HepG2 (cell line): ENCODE results near the gene ANKRD2. TPM values are rescaled to one million over a fixed set of nuclear protein-coding genes. Genes with fewer than 3 reads are reported as not detected.

Experiments
- ATAC-seq: fragments of 200-7000 bp; cut with Tn5 transposase; 3 replicates; pipeline ENCODE4 v1.9.1; 2020; ENCODE audit warnings: mild to moderate bottlenecking, moderate library complexity
- BruUV-seq: library from RNA; stranded (reverse); fragments of 400-500 nt; replicated peaks from 2 replicates; lab custom pipeline; 2021; lab: Mats Ljungman, UMichigan
- CTCF ChIA-PET: fragments of 300-600 bp; formaldehyde crosslinking; extraction: SDS; loops from one replicate; lab custom pipeline; 2021; ENCODE audit warnings: low total read pairs, inconsistent platforms, low intra/inter-chr PET ratio; lab: Yijun Ruan, JAX
- POLR2A ChIA-PET: fragments of 350-600 bp; sonication (Branson Sonifier 250); formaldehyde crosslinking; loops from one replicate; lab custom pipeline; 2020; ENCODE audit warnings: antibody characterized with exemption, inconsistent platforms; lab: Yijun Ruan, JAX
- DNase-seq: peaks from one replicate; pipeline ENCODE4 v3.0.0-alpha.2; 2015; ENCODE audit warnings: low spot score
- FAIRE-seq: peaks from 3 replicates; lab custom pipeline; 2011; peaks lifted over from hg19 to GRCh38; lab: Jason Lieb, UNC
- H2AFZ ChIP-seq: one replicate; pipeline ENCODE4 v1.6.1; 2011; ENCODE audit warnings: low read length, inconsistent platforms
- H3K27ac ChIP-seq: fragments of 300-600 bp; 3 replicates; pipeline ENCODE4 v1.8.0; 2011; ENCODE audit warnings: mixed run types, mild to moderate bottlenecking, mixed read lengths, low read length, inconsistent platforms; ENCODE audit not compliant: insufficient read depth; ENCODE audit errors: extremely low read length
- H3K27me3 ChIP-seq, 2 experiments: fragments of 200-600 bp in 1 of 2; 2 replicates in 1 of 2; 3 replicates in 1 of 2; pipeline versions ENCODE4 v1.6.0 to v1.8.0; 2011; ENCODE audit warnings: low read length in 2 of 2, mild to moderate bottlenecking in 2 of 2, moderate library complexity in 2 of 2, inconsistent platforms in 1 of 2; ENCODE audit not compliant: insufficient read depth in 2 of 2, control insufficient read depth in 1 of 2
- H3K36me3 ChIP-seq, 2 experiments: fragments of 200-600 bp in 1 of 2; replicated peaks in 1 of 2; 2 replicates in 1 of 2; 3 replicates in 1 of 2; pipeline versions ENCODE4 v1.5.1 to v1.8.0; 2011; ENCODE audit warnings: low read length in 2 of 2, inconsistent platforms in 1 of 2; ENCODE audit not compliant: insufficient read depth in 2 of 2, control insufficient read depth in 1 of 2
- H3K4me1 ChIP-seq: 2 replicates; pipeline ENCODE4 v1.5.1; 2012; ENCODE audit warnings: low read length, inconsistent platforms; ENCODE audit not compliant: insufficient read depth
- H3K4me2 ChIP-seq: 2 replicates; pipeline ENCODE4 v1.6.0; 2011; ENCODE audit warnings: low read depth, low read length, inconsistent platforms
- H3K4me3 ChIP-seq, 3 experiments: fragments of 200-600 bp in 1 of 3; sonication (generic), shearing (Covaris generic) in 1 of 3; replicated peaks in 1 of 3; 2 replicates each; pipeline ENCODE4 v1.5.1; 2011 to 2016; ENCODE audit warnings: low read length in 3 of 3, inconsistent platforms in 2 of 3, low read depth in 2 of 3, mild to moderate bottlenecking in 2 of 3, control low read depth in 1 of 3, mixed read lengths in 1 of 3; ENCODE audit not compliant: insufficient read depth in 1 of 3
- H3K79me2 ChIP-seq: one replicate; pipeline ENCODE4 v1.6.1; 2011; ENCODE audit warnings: low read length, inconsistent platforms; ENCODE audit not compliant: insufficient read depth
- H3K9ac ChIP-seq: 2 replicates; pipeline ENCODE4 v1.6.0; 2011; ENCODE audit warnings: mild to moderate bottlenecking, low read depth, low read length, inconsistent platforms; ENCODE audit not compliant: insufficient read depth
- H3K9me3 ChIP-seq: 2 replicates; pipeline ENCODE4 v1.5.1; 2012; ENCODE audit warnings: mild to moderate bottlenecking, low read length
- H4K20me1 ChIP-seq: 2 replicates; pipeline ENCODE4 v1.6.0; 2011; ENCODE audit warnings: inconsistent platforms, mild to moderate bottlenecking, low read length, moderate library complexity; ENCODE audit not compliant: insufficient read depth
- KLF15 ChIP-seq: sonication (generic); formaldehyde crosslinking; IDR thresholded peaks from 2 replicates; pipeline ENCODE4 v1.8.1; 2023; ENCODE audit warnings: borderline replicate concordance, mild to moderate bottlenecking, inconsistent platforms, missing genetic modification reagents, mixed read lengths
- PAWR ChIP-seq: sonication (generic); formaldehyde crosslinking; IDR thresholded peaks from 2 replicates; pipeline ENCODE4 v1.4.0; 2020; ENCODE audit warnings: missing genetic modification reagents, mild to moderate bottlenecking, borderline replicate concordance
- ZFP36 ChIP-seq: fragments of 150-350 bp; IDR thresholded peaks from 2 replicates; pipeline ENCODE4 v1.6.1; 2018; ENCODE audit warnings: borderline replicate concordance, low read length, low read depth; ENCODE audit not compliant: partially characterized antibody
- ZNF44 ChIP-seq: sonication (generic); formaldehyde crosslinking; IDR thresholded peaks from 2 replicates; pipeline ENCODE4 v1.5.1; 2020; ENCODE audit warnings: mild to moderate bottlenecking, missing genetic modification reagents
- ZNF468 ChIP-seq: sonication (generic); formaldehyde crosslinking; IDR thresholded peaks from 2 replicates; pipeline ENCODE4 v1.8.0; 2022; ENCODE audit warnings: mild to moderate bottlenecking, moderate library complexity, missing genetic modification reagents
- WGBS: methylation state at CpG from one replicate; pipeline ENCODE4 v1.1.6; 2017; ENCODE audit warnings: low lambda C conversion rate; 5-methylcytosine and 5-hydroxymethylcytosine counted together
- in situ Hi-C: cut with HindIII; loops from 2 replicates; pipeline ENCODE4 v1.10.0; 2017; ENCODE audit warnings: low pct_unique_long_range_greater_than_20kb; ENCODE audit not compliant: extremely low pct_ligation_motif_present
- intact Hi-C: fragments of 100-400 bp; cut with micrococcal nuclease; formaldehyde crosslinking; loops from one replicate; pipeline ENCODE4 v1.10.0; 2022; ENCODE audit not compliant: unreplicated experiment
- polyA plus RNA-seq, 8 experiments: library from polyadenylated mRNA; depleted of rRNA in 3 of 8; stranded (reverse) in 7 of 8; unstranded in 1 of 8; fragments of >200 nt; fragmentation: Illumina TruSeq in 4 of 8; extraction: Trizol in 4 of 8; gene quantifications; 2 replicates each; pipeline versions ENCODE4 v1.2.1 to v1.2.3, GENCODE V29; 2011 to 2016; ENCODE audit warnings: low read depth in 4 of 8, missing spikeins in 1 of 8, mixed read lengths in 1 of 8; ENCODE audit not compliant: insufficient read depth in 1 of 8
- total RNA-seq, 5 experiments: library from RNA; depleted of rRNA; stranded (reverse); fragments of >200 nt; fragmentation: Illumina TruSeq; extraction: Trizol; gene quantifications; 2 replicates each; pipeline ENCODE4 v1.2.3, GENCODE V29; 2016; ENCODE audit warnings: low read depth in 1 of 5
- TF ChIP-seq, protein P1 (sequence below): sonication (generic); formaldehyde crosslinking; conservative IDR thresholded peaks from 2 replicates; pipeline ENCODE4 v1.8.0; 2022; ENCODE audit warnings: missing genetic modification reagents

ANKRD2 gene
- total and polyA plus RNA-seq, 2 of the 13 experiments (the other 11 are each of a cell fraction or from before 2014, with no cell fraction given): not detected

- no peaks in the 10 kb centered on the region for H3K9me3 ChIP-seq
- H3K27me3 ChIP-seq: no peaks in the 10 kb centered on the region
- H4K20me1 ChIP-seq: no peaks in the 10 kb centered on the region
- DNase-seq (no peak), ATAC-seq (no peak)
- 33% methylated on average over 2 of the region's 2 CpGs for whole genome bisulfite sequencing
- intact Hi-C loops (no loop called here), in situ Hi-C loops (loop anchor here (5.0 kb wide), 1 partner anchor 39 kb away; no protein-coding TSS in a partner anchor)
- H3K4me3 ChIP-seq: no peak overlapping the region
- ChIA-PET POLR2A (interaction anchor here (1.6 kb wide), 1 partner anchor 23 kb away, joined by 3 read pairs; no protein-coding TSS in a partner anchor), CTCF (interaction anchor here (0.6 kb wide), 1 partner anchor 36 kb away, joined by 4 read pairs; no protein-coding TSS in a partner anchor)
- H3K36me3 ChIP-seq: peaks cover 3 to 8% of the 10 kb centered on the region in 2 experiments; a peak in 3 of 5 replicates
- H3K27ac ChIP-seq: no peak overlapping the region
- no peaks in the 10 kb centered on the region for H3K79me2 ChIP-seq
- BruUV-seq: no TSS peak
- H2AFZ ChIP-seq: no peak overlapping the region
- no peak overlapping the region for H3K4me2 ChIP-seq
- no peak for TF ChIP-seq KLF15
- TF ChIP-seq, protein P1, sequence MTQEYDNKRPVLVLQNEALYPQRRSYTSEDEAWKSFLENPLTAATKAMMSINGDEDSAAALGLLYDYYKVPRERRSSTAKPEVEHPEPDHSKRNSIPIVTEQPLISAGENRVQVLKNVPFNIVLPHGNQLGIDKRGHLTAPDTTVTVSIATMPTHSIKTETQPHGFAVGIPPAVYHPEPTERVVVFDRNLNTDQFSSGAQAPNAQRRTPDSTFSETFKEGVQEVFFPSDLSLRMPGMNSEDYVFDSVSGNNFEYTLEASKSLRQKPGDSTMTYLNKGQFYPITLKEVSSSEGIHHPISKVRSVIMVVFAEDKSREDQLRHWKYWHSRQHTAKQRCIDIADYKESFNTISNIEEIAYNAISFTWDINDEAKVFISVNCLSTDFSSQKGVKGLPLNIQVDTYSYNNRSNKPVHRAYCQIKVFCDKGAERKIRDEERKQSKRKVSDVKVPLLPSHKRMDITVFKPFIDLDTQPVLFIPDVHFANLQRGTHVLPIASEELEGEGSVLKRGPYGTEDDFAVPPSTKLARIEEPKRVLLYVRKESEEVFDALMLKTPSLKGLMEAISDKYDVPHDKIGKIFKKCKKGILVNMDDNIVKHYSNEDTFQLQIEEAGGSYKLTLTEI (CRISPR knock-in tag): no peak
- TF ChIP-seq PAWR (CRISPR knock-in tag): no peak
- TF ChIP-seq ZNF468 (CRISPR knock-in tag): no peak
- TF ChIP-seq ZFP36: no peak
- TF ChIP-seq ZNF44 (CRISPR knock-in tag): no peak
- TF ChIP-seq, all 625 proteins: peak for 0
- Histone ChIP-seq H3K4me1 (peaks cover 17% of the 10 kb centered on the region), H3K9ac (no peak overlapping the region)
- no peak for FAIRE-seq
Observed at GRCh38 chr10:97573672-97574071, 1.1 kb downstream of the ANKRD2 start.
